HAP-1 (cell line): ENCODE results near the gene ANO9.

Experiments used
- DNase-seq, 2 experiments: peaks; one replicate each; pipeline ENCODE4 v3.0.0-alpha.2; 2016 to 2020; ENCODE audit warnings: low spot score in 2 of 2
- H3K27me3 ChIP-seq: fragments of 250-450 bp; sonication (Bioruptor Pico); 2 replicates; pipeline ENCODE4 v1.5.1; 2020; ENCODE audit warnings: low read depth, mild to moderate bottlenecking, moderate library complexity
- H3K36me3 ChIP-seq: fragments of 250-450 bp; sonication (Bioruptor Pico); replicated peaks from 2 replicates; pipeline ENCODE4 v1.5.1; 2020; ENCODE audit warnings: mild to moderate bottlenecking
- H3K4me1 ChIP-seq: fragments of 250-450 bp; sonication (Bioruptor Pico); 2 replicates; pipeline ENCODE4 v1.5.1; 2020; ENCODE audit warnings: mild to moderate bottlenecking
- H3K4me3 ChIP-seq: fragments of 250-450 bp; sonication (Bioruptor Pico); 2 replicates; pipeline ENCODE4 v1.5.1; 2020; ENCODE audit warnings: mild to moderate bottlenecking, moderate library complexity
- H3K9me3 ChIP-seq: fragments of 250-450 bp; sonication (Bioruptor Pico); 2 replicates; pipeline ENCODE4 v1.5.1; 2020; ENCODE audit warnings: mild to moderate bottlenecking, moderate library complexity
- in situ Hi-C: fragments of 300-500 bp; cut with MboI; formaldehyde crosslinking; loops from 3 replicates; pipeline ENCODE4 v1.14.3; 2020; ENCODE audit warnings: low sequenced_read_pairs, inconsistent platforms, mixed read lengths

ANO9 gene

DNA sequence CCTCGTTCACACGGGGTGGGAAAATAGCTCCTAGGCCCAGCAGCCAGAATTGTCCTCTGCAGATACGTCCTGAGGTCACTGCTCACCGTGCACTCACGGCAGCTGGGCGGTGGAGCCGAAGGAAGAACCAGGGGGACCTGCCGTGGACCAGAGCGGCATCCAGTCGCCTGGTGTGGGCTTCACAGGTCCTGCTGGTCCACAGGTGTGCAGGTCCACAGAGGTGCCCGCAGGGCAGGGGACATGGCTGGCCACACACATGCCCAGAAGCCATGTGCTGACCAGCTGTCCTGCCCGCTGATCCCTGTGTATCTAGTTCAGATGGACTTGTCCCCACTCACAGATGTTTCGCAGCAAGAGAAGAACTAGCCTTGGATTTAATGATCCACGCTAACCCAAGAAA is 58.4 kb downstream of the ANO9 start:
- Histone ChIP-seq H3K4me1 (no peaks in the 10 kb centered on the region), H3K9me3 (no peaks in the 10 kb centered on the region), H3K27me3 (no peaks in the 10 kb centered on the region), H3K36me3 (peaks cover 13% of the 10 kb centered on the region), H3K4me3 (no peak overlapping the region)
- in situ Hi-C loops, result no loop called here
- DNase-seq, result no peak

- no peak for DNase-seq
- H3K4me3 ChIP-seq, result no peak overlapping the region
- H3K27me3 ChIP-seq, result no peaks in the 10 kb centered on the region
- H3K36me3 ChIP-seq, result peaks cover 13% of the 10 kb centered on the region
- H3K9me3 ChIP-seq, result no peaks in the 10 kb centered on the region
- in situ Hi-C loops, result no loop called here
- no peaks in the 10 kb centered on the region for H3K4me1 ChIP-seq
Observed at GRCh38 chr11:382081-382629, 59.7 kb downstream of the ANO9 start.

- Histone ChIP-seq H3K27me3 (no peaks in the 10 kb centered on the region), H3K4me1 (no peaks in the 10 kb centered on the region), H3K36me3 (peaks cover 13% of the 10 kb centered on the region), H3K9me3 (no peaks in the 10 kb centered on the region), H3K4me3 (no peak overlapping the region)
- in situ Hi-C loops, result no loop called here
- no peak for DNase-seq
Observed at GRCh38 chr11:381501-382072, 60.2 kb downstream of the ANO9 start.

DNA sequence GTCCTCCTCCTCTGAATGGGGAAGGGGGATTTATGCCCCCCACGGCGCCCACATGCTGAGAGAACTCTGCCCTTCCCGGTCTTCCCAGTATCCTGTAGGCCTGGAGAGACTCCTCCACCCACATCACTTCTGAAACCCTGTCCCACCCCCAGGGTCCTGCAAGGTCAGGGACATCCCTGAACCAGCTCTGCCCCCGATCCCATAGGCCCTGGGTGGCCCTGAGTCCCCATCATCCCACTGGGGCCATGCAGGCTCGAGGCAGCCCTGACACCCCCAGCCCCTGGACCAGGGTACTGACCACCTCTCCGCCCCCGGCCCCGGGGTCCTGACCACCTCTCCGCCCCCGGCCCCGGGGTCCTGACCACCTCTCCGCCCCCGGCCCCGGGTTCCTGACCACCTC is 60.8 kb downstream of the ANO9 start:
- Histone ChIP-seq H3K4me3 (no peak overlapping the region), H3K4me1 (no peaks in the 10 kb centered on the region), H3K27me3 (no peaks in the 10 kb centered on the region), H3K9me3 (no peaks in the 10 kb centered on the region), H3K36me3 (peaks cover 13% of the 10 kb centered on the region)
- DNase-seq, result no peak
- in situ Hi-C loops, result no loop called here

DNA sequence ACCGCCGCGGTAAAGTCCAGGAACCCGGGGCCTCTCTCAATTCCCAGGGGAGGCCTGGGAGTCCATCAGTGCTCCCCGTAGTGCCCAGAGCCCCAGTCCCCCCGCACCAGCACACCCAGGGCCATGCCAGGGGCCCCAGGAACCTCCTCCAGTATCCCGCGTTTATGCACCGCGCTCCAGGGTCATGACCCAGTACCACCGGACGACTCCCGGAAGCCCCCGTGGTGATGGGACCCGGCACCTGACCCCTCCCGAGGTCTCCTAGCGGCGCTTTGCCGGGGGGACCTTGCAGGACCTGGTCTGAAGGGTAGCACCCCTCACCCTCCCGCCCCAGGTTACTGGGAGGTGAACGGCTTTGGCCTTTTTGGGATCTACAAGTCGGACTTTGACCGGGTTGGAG is 61.3 kb downstream of the ANO9 start:
- no peaks in the 10 kb centered on the region for H3K9me3 ChIP-seq
- in situ Hi-C loops, result no loop called here
- no peak for DNase-seq
- no peaks in the 10 kb centered on the region for H3K27me3 ChIP-seq
- no peaks in the 10 kb centered on the region for H3K4me1 ChIP-seq
- H3K36me3 ChIP-seq, result peaks cover 14% of the 10 kb centered on the region
- H3K4me3 ChIP-seq, result no peak overlapping the region

GRCh38 chr11:380095-380480 is 61.7 kb downstream of the ANO9 start:
- no peak overlapping the region for H3K4me3 ChIP-seq
- in situ Hi-C loops, result no loop called here
- H3K4me1 ChIP-seq, result no peaks in the 10 kb centered on the region
- H3K36me3 ChIP-seq, result peaks cover 18% of the 10 kb centered on the region
- H3K9me3 ChIP-seq, result no peaks in the 10 kb centered on the region
- H3K27me3 ChIP-seq, result no peaks in the 10 kb centered on the region
- no peak for DNase-seq

- H3K27me3 ChIP-seq, result no peaks in the 10 kb centered on the region
- in situ Hi-C loops, result no loop called here
- peaks cover 18% of the 10 kb centered on the region for H3K36me3 ChIP-seq
- no peaks in the 10 kb centered on the region for H3K4me1 ChIP-seq
- no peak for DNase-seq
- H3K9me3 ChIP-seq, result no peaks in the 10 kb centered on the region
- H3K4me3 ChIP-seq, result no peak overlapping the region
Observed at GRCh38 chr11:379205-380094, 62.4 kb downstream of the ANO9 start.

DNA sequence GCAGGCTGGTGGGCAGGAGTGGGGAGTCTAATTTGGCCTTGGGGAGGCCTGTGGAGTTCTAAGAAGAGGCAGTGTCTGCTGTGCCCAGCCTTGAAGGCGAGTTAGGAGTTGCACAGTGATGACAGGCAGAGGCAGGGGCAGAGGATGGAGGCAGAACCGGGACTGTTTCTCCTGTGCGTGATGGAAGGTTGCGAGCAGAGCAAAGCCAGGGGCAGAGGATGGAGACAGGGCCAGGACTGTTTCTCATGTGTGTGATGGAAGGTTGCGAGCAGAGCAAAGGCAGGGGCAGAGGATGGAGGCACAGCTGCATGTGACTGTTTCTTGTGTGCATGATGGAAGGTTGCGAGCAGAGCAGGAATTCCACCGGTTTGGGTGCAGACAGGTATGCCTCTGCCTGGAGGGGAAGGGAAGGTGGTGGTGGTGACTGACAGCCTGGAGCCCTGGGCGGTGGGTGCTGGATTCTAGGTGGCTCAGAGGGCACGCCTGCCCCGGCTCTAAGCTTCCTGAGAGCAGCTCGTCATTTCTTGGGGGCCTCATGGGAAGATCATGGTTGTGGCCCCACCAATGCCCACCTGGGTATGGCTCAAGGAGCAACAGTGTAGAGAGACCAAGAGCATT is 63.8 kb downstream of the ANO9 start:
- DNase-seq, result no peak
- Histone ChIP-seq H3K4me1 (no peaks in the 10 kb centered on the region), H3K27me3 (no peaks in the 10 kb centered on the region), H3K9me3 (no peaks in the 10 kb centered on the region), H3K36me3 (peaks cover 25% of the 10 kb centered on the region), H3K4me3 (no peak overlapping the region)
- in situ Hi-C loops, result no loop called here

GRCh38 chr11:377174-377865 is 64.5 kb downstream of the ANO9 start:
- Histone ChIP-seq H3K9me3 (no peaks in the 10 kb centered on the region), H3K27me3 (no peaks in the 10 kb centered on the region), H3K4me3 (no peak overlapping the region), H3K36me3 (peaks cover 25% of the 10 kb centered on the region), H3K4me1 (no peaks in the 10 kb centered on the region)
- in situ Hi-C loops, result no loop called here
- DNase-seq, result no peak

GRCh38 chr11:376531-377173 is 65.2 kb downstream of the ANO9 start:
- H3K4me1 ChIP-seq, result no peaks in the 10 kb centered on the region
- no peak for DNase-seq
- no peaks in the 10 kb centered on the region for H3K27me3 ChIP-seq
- H3K9me3 ChIP-seq, result no peaks in the 10 kb centered on the region
- H3K36me3 ChIP-seq, result peaks cover 25% of the 10 kb centered on the region
- no peak overlapping the region for H3K4me3 ChIP-seq
- in situ Hi-C loops, result no loop called here

DNA sequence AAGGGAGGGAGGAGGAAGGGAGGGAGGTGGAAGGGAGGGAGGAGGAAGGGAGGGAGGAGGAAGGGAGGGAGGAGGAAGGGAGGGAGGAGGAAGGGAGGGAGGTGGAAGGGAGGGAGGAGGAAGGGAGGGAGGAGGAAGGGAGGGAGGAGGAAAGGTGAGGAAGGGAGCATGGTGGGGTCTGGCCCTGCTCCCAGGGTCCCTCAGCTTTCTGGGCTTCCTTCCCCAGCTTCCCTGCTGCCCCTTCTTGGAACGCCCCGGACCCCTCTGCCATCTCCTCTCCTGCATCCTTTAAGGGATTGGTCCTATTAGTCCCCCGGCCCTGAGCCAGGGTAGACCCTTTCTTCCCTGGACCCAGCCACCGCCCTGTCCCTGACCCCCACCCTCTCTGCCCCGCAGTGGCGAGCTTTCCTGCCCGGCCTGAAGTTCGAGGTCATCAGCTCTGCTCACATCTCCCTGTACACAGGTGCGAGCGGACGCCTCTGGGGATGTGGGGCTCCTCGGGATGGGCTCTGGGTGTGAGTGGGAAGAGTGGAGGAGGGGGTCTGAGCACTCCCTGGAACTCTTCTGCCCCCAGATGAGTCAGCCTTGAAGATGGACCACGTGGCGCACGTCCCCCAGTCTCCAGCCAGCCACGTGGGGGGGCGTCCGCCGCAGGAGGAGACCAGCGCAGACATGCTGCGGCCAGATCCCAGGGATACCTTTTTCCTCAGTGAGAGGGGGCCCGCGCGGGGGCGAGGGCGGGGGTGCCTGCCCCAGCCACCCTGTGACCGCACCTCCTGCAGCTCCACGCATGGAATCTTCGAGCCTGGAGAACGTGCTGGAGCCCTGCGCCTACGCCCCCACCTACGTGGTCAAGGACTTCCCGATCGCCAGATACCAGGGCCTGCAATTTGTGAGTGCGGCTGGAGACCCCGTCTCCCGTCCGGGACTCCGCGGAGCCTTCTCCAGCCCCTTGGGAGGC is 66.5 kb downstream of the ANO9 start:
- Histone ChIP-seq H3K9me3 (no peaks in the 10 kb centered on the region), H3K36me3 (peaks cover 19% of the 10 kb centered on the region), H3K4me3 (no peak overlapping the region), H3K4me1 (no peaks in the 10 kb centered on the region; the same call in 1 of the 2 replicates), H3K27me3 (no peaks in the 10 kb centered on the region)
- DNase-seq, result no peak
- in situ Hi-C loops, result no loop called here

GRCh38 chr11:373716-374551 is 67.9 kb downstream of the ANO9 start:
- no peak for DNase-seq
- no peak overlapping the region for H3K4me3 ChIP-seq
- peaks cover 12% of the 10 kb centered on the region; the same call in 1 of the 2 replicates for H3K36me3 ChIP-seq
- in situ Hi-C loops, result no loop called here
- no peaks in the 10 kb centered on the region for H3K9me3 ChIP-seq
- H3K4me1 ChIP-seq, result no peaks in the 10 kb centered on the region; the same call in 1 of the 2 replicates
- no peaks in the 10 kb centered on the region for H3K27me3 ChIP-seq
